ENCODE measurements around the gene STK32A. TPM values are rescaled to one million over a fixed set of nuclear protein-coding genes. Genes with fewer than 3 reads are reported as not detected.

Gene STK32A
- total RNA-seq, 1 donor from 2014 or later = 0.04 TPM

GRCh38 chr5:147259837-147260236, 25.0 kb downstream of the STK32A start:
- no peak for ATAC-seq

GRCh38 chr5:147267082-147267832, 32.4 kb downstream of the STK32A start:
- ATAC-seq = no peak

GRCh38 chr5:147276497-147276896, 41.7 kb downstream of the STK32A start:
- ATAC-seq = no peak

GRCh38 chr5:147286296-147286695, 51.5 kb downstream of the STK32A start:
- no peak for ATAC-seq

DNA sequence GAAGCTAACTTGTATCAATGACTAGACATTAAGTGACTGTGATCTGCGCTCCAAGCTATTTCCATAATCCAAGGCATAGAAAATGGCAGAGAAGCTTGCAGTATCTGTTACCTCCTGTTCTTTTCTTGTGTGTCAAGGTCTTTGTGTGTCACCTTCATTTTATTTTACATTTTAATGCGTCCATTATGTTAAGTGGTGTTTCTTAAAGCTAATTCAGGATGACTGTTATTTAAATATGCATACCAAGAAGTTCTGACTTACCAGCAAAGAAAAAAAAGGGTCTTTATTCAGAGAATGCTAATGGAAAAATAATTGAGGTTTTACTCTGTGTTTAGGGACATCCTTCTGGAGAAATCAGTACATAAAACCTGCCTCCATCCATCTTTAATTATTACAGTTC, 52.3 kb downstream of the STK32A start:
- no peak for ATAC-seq

- ATAC-seq = no peak
These were observed 55.4 kb downstream of the STK32A start for GRCh38 chr5:147290261-147290660.

GRCh38 chr5:147303251-147303650, 68.4 kb downstream of the STK32A start:
- ATAC-seq = peak; percentile 80

- ATAC-seq = peak; percentile 86
These were observed 69.2 kb downstream of the STK32A start for GRCh38 chr5:147303976-147304375.

DNA sequence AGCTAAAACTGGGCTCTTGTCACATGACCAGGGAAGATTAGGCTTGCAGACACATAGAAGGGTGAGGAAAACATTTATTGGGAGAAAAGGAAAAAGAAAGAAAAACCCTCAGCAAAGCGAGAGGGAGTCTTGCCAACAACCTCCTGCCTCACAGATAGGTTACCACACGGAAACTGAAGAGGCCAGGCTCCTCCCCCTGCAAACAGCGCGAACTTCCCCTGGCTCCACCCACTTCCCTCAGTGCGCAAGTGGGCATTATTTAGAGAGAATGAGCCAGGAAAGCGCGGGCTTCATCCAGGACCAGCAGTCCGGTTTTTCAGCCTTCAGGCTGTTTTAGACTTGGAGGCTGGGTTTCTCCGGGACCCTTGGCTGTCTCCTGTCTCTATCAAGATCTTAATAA, 70.3 kb downstream of the STK32A start:
- ATAC-seq = no peak

GRCh38 chr5:147306351-147306750, 71.5 kb downstream of the STK32A start:
- no peak for ATAC-seq

GRCh38 chr5:147307170-147307569, 72.3 kb downstream of the STK32A start:
- no peak for ATAC-seq

GRCh38 chr5:147309621-147310020, 74.8 kb downstream of the STK32A start:
- ATAC-seq = no peak

DNA sequence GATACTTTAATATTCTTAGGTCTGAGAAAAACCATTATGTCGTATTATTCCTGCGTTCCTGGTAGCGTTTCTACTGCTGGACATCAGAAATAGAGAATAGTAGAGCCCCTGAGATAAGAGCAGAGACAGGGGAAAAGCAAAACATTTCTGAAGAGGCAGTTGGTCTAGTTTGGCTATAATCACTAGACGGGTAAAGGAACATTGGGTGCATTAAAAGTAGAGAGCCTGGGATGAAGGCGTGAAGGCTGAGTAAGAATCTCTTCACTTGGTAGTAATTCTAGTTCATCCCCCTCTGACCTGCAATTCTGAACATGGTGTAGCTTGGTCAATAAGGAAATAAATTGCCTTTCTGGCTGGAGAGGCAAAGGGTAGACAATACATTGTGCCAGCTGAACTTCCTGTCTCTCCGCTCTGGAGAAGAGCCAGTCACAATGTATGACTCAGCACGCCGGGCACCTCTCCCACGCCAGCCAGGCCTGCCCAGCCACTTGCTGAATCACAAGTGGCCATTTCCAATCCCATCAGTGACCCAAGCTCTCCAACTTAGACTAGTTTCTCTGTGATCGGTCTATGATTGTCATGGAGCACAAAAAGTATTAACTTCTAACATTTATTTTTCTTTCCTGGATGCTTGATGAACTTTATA, 75.4 kb downstream of the STK32A start:
- ATAC-seq = peak; percentile 99

- ATAC-seq = no peak
These were observed 83.3 kb downstream of the STK32A start for GRCh38 chr5:147317978-147318684.

DNA sequence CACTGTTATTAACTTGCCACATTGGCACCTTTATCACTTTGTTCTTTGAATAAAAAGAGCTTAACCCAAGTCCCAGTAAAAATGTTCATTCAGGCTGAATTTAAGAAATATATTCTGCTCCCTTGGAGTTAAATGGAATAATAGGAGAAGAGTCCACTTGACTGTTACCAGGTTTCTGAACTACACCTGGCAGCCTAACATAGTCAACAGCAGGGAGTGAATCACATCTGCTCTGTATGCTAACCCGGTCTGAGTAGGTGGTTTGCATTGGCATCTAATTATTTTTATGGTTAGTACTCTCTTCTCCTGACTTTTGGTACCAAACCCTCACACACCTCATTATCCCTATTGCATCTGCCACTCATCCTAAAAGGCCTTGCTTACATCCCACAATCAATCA, 86.7 kb downstream of the STK32A start:
- no peak for ATAC-seq

DNA sequence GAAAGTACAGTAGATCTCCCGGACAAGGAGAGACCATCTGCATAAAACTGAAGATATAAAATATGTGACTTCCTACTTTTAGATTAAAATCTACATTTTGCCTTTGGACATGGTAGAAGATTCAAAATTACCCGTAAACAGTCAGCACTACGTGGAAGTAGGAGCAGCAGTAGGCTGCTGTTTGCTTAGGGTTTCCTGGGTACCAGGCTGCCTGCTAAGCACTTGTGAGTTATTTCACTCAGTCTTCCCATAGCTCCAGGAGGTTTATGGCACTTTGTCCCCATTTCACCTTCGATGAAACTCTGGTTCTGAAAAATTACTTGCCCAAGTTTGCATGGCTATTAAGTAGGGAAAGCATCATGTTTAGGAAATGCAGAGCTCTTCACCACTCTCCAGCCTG, 92.6 kb downstream of the STK32A start:
- ATAC-seq = no peak

DNA sequence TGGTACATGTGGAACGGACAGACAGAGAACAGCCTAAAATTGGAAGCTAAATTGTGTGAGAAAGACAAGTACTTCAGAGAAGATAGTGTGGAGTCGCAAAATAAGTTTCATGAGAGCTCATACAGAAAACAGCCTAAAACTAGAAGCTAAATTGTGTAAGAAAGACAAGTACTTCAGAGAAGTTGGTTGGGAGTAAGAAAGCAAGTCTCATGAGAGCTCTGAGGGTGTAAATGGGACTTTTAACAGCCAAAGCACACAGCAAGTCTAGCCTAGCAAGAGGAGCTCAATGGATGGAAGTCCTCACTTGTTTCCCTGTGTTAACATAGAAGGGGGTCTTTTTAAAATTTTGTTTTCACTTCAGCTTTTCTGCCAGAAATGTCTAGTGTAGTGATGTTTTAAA, 93.1 kb downstream of the STK32A start:
- ATAC-seq = no peak

- ATAC-seq = no peak
These were observed 97.8 kb downstream of the STK32A start for GRCh38 chr5:147332658-147333057.

DNA sequence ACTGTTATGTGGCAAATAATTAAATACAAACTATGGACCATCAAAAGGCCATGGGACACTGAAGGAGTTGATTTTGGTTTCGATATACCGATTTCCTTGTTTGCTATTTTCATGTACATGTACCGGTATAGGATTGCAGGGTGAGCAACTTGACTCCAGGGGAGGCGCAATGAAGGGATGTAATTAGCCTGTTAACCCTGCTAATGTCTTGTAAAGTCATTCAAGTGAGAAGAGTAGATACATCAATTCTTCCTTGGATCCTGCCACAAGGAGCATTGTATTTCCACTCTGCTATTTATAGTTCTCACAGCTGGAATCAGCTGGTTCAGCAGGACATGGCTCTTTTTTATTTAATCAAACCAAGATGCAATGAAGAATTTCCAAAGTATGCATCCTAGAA, 102.0 kb downstream of the STK32A start:
- no peak for ATAC-seq

GRCh38 chr5:147339313-147339712, 104.5 kb downstream of the STK32A start:
- ATAC-seq = no peak

- ATAC-seq = no peak
These were observed 106.1 kb downstream of the STK32A start for GRCh38 chr5:147340941-147341340.

DNA sequence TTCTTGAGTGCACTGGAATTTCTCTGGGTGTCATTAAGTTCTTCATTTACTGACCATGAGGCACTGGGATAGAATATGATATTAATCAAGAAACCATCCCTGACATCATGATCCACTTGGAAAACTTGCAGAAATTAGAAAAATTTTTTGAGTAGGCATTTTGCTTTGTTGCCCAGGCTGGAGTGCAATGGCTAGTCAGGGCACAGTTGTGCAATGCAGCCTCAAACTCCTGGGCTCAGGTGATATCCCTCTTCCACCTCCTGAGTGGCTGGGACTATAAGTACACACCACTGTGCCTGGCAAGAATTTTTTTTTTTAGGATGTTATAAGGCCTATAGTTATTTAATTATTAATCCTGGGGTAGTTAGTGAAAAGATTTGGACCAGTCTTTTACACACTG, 106.5 kb downstream of the STK32A start:
- ATAC-seq = no peak

DNA sequence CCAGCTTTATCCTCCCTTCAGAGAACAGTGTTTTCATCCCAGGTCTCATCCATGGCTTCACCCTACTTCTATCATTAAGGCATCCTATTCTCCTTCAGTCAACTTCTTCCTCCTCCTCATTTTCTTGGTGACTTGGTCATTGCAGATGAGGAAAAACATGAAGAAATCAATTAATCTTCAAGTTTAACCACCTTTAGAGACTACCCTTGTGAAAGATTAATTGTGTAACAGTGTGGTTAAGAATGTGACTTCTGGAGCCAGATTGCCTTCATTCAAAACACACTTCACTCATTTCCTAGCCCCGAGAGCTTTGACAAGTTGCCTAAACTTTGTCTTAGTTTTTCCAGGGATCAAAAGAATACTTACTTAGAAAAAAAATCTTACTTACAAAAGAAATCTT, 110.0 kb downstream of the STK32A start:
- ATAC-seq = no peak

All from esophagus mucosa (tissue), 1 donor.